ENCODE data around the gene SYT1.

- TF ChIP-seq, protein P1, sequence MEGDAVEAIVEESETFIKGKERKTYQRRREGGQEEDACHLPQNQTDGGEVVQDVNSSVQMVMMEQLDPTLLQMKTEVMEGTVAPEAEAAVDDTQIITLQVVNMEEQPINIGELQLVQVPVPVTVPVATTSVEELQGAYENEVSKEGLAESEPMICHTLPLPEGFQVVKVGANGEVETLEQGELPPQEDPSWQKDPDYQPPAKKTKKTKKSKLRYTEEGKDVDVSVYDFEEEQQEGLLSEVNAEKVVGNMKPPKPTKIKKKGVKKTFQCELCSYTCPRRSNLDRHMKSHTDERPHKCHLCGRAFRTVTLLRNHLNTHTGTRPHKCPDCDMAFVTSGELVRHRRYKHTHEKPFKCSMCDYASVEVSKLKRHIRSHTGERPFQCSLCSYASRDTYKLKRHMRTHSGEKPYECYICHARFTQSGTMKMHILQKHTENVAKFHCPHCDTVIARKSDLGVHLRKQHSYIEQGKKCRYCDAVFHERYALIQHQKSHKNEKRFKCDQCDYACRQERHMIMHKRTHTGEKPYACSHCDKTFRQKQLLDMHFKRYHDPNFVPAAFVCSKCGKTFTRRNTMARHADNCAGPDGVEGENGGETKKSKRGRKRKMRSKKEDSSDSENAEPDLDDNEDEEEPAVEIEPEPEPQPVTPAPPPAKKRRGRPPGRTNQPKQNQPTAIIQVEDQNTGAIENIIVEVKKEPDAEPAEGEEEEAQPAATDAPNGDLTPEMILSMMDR (IDR thresholded peaks at IDR 0.05), result no peak
- no peak for TF ChIP-seq EP300 (IDR thresholded peaks at IDR 0.05)
Observed at GRCh38 chr12:79406993-79407392, 542.4 kb downstream of the SYT1 start.
